ENCODE data around the gene RNU6-1. TPM values are rescaled to one million over a fixed set of nuclear protein-coding genes. Genes with fewer than 3 reads are reported as not detected.

RNU6-1 gene
- total RNA-seq, 1 donor from 2014 or later = not detected

- Mint-ChIP-seq H3K9me3 (no peaks in the 10 kb centered on the region), H3K4me3 (no peak overlapping the region), H3K36me3 (ENCODE audit: low read depth) (peaks cover 3% of the 10 kb centered on the region), H3K4me1 (peaks cover 19% of the 10 kb centered on the region), H3K27me3 (ENCODE audit: low read depth) (no peaks in the 10 kb centered on the region), H3K27ac (ENCODE audit: unreplicated experiment) (no peak overlapping the region)
- DNase-seq (ENCODE audit: low read depth, low spot score) = no peak
- TF ChIP-seq CTCF (conservative IDR thresholded peaks at IDR 0.05) = no peak
Observed at GRCh38 chr15:67878712-67879206, 38.9 kb upstream of the RNU6-1 start.

GRCh38 chr15:67873777-67874176 is 33.9 kb upstream of the RNU6-1 start:
- H3K4me3 Mint-ChIP-seq = no peak overlapping the region
- H3K27ac Mint-ChIP-seq (ENCODE audit: unreplicated experiment) = no peak overlapping the region
- H3K36me3 Mint-ChIP-seq (ENCODE audit: low read depth) = peaks cover 9% of the 10 kb centered on the region

GRCh38 chr15:67870868-67871408 is 31.1 kb upstream of the RNU6-1 start:
- TF ChIP-seq CTCF (conservative IDR thresholded peaks at IDR 0.05) = no peak
- H3K4me1 Mint-ChIP-seq = no peaks in the 10 kb centered on the region
- peaks cover 15% of the 10 kb centered on the region for H3K9me3 Mint-ChIP-seq
- no peaks in the 10 kb centered on the region for H3K27me3 Mint-ChIP-seq (ENCODE audit: low read depth)
- H3K4me3 Mint-ChIP-seq = no peak overlapping the region
- H3K27ac Mint-ChIP-seq (ENCODE audit: unreplicated experiment) = no peak overlapping the region
- H3K36me3 Mint-ChIP-seq (ENCODE audit: low read depth) = peaks cover 7% of the 10 kb centered on the region
- no peak for DNase-seq (ENCODE audit: low read depth, low spot score)

More at GRCh38 chr15:67873777-67874176, 33.9 kb upstream of the RNU6-1 start:
- DNase-seq (ENCODE audit: low read depth, low spot score) = no peak
- H3K9me3 Mint-ChIP-seq = peaks cover 15% of the 10 kb centered on the region
- H3K27me3 Mint-ChIP-seq (ENCODE audit: low read depth) = no peaks in the 10 kb centered on the region
- H3K4me1 Mint-ChIP-seq = peaks cover 3% of the 10 kb centered on the region
- no peak for TF ChIP-seq CTCF (conservative IDR thresholded peaks at IDR 0.05)

GRCh38 chr15:67869701-67870100 is 29.9 kb upstream of the RNU6-1 start:
- no peak for DNase-seq (ENCODE audit: low read depth, low spot score)
- Mint-ChIP-seq H3K4me1 (no peaks in the 10 kb centered on the region), H3K4me3 (no peak overlapping the region), H3K9me3 (peaks cover 15% of the 10 kb centered on the region), H3K27me3 (ENCODE audit: low read depth) (no peaks in the 10 kb centered on the region), H3K27ac (ENCODE audit: unreplicated experiment) (no peak overlapping the region), H3K36me3 (ENCODE audit: low read depth) (peaks cover 7% of the 10 kb centered on the region)
- TF ChIP-seq CTCF (conservative IDR thresholded peaks at IDR 0.05) = no peak

DNA sequence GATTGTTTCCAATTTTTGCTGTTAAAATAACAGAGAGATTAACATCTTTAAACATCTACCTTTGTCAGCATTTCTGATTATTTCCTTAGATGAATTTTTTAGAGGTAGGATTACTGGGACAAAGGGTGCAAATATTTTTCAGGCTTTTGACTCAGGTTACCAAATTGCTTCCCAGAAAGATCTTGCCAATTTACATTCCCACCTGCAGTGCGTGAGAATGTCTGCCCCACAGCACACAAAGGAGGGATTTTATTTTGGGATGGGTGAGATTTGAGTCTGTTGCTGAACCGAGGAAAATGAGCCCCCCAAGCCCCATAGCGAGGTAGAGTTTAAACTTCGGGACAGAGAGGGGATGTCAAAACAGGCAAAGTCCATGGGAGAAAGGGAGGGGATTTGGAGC is 25.9 kb upstream of the RNU6-1 start:
- peaks cover 5% of the 10 kb centered on the region for H3K4me1 Mint-ChIP-seq
- no peak for TF ChIP-seq CTCF (conservative IDR thresholded peaks at IDR 0.05)
- no peak for DNase-seq (ENCODE audit: low read depth, low spot score)
- H3K27ac Mint-ChIP-seq (ENCODE audit: unreplicated experiment) = no peak overlapping the region
- peaks cover 10% of the 10 kb centered on the region for H3K9me3 Mint-ChIP-seq
- H3K4me3 Mint-ChIP-seq = no peak overlapping the region
- H3K27me3 Mint-ChIP-seq (ENCODE audit: low read depth) = peaks cover 2% of the 10 kb centered on the region
- peaks cover 7% of the 10 kb centered on the region for H3K36me3 Mint-ChIP-seq (ENCODE audit: low read depth)
